ENCODE results near the gene MAP4K4. TPM values are rescaled to one million over a fixed set of nuclear protein-coding genes. Genes with fewer than 3 reads are reported as not detected.

MAP4K4 gene
- total RNA-seq, 2 donors from 2014 or later = 60.1 to 147 TPM

DNA sequence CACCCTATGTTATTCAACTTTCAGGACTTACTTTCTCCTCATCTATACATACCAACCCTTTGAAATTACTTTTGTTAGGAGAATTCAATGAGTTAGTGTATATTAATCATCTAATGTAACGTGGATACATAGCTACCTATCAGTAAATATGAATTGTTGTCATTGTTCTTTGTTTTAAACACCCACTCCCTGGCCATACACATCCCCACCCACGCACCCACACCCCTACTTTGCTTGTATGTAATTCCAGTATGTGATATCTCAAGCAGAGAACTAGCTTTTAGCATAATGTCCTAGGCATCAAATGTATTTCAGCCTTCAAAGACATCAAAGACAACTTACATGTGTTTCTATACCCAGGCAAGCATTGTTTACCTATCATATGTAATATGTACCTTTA lies 129.2 kb downstream of the MAP4K4 start:
- Histone ChIP-seq H3K27me3 (replicated peaks; ENCODE audit: insufficient read depth) (no peaks in the 10 kb centered on the region), H3K27ac (no peak overlapping the region), H3K4me3 (no peak overlapping the region), H3K4me1 (ENCODE audit: control insufficient read depth in 1 of 2, low read depth in 2 of 2) (peaks cover 19 to 50% of the 10 kb centered on the region in 2 donors), H3K9me3 (no peaks in the 10 kb centered on the region), H3K36me3 (peaks cover 6% of the 10 kb centered on the region)
- TF ChIP-seq, protein P1, sequence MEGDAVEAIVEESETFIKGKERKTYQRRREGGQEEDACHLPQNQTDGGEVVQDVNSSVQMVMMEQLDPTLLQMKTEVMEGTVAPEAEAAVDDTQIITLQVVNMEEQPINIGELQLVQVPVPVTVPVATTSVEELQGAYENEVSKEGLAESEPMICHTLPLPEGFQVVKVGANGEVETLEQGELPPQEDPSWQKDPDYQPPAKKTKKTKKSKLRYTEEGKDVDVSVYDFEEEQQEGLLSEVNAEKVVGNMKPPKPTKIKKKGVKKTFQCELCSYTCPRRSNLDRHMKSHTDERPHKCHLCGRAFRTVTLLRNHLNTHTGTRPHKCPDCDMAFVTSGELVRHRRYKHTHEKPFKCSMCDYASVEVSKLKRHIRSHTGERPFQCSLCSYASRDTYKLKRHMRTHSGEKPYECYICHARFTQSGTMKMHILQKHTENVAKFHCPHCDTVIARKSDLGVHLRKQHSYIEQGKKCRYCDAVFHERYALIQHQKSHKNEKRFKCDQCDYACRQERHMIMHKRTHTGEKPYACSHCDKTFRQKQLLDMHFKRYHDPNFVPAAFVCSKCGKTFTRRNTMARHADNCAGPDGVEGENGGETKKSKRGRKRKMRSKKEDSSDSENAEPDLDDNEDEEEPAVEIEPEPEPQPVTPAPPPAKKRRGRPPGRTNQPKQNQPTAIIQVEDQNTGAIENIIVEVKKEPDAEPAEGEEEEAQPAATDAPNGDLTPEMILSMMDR (IDR thresholded peaks at IDR 0.05) = no peak
- DNase-seq (ENCODE audit: low spot score) = no peak
- no peak for ATAC-seq (ENCODE audit: insufficient number of reproducible peaks, low FRiP score, low read depth)

DNA sequence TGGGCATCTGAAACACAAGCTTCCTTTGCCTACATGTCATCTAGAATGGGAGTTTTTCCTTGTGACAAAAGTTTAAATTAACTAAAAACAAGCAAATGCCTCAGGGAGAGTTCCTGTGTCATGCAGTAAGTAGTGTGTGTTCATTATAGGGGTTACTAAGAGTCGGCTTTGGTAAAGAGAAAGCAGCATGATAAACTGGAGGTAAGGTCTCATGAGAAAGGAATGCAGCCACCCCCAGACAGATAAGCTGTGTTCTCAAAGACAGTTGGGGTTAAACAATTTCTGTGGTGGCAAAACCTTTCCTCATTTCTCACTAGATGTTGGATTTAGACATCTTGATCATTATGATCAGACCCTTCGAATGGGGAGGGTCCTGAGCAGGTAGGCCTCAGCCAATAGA lies 129.7 kb downstream of the MAP4K4 start:
- no peaks in the 10 kb centered on the region for H3K9me3 ChIP-seq
- no peak overlapping the region for H3K27ac ChIP-seq
- no peak for ATAC-seq (ENCODE audit: insufficient number of reproducible peaks, low FRiP score, low read depth)
- TF ChIP-seq, protein P1 (IDR thresholded peaks at IDR 0.05) = no peak
- H3K36me3 ChIP-seq = peaks cover 6% of the 10 kb centered on the region
- no peaks in the 10 kb centered on the region for H3K27me3 ChIP-seq (replicated peaks; ENCODE audit: insufficient read depth)
- DNase-seq (ENCODE audit: low spot score) = no peak
- peaks cover 21 to 52% of the 10 kb centered on the region in 2 donors for H3K4me1 ChIP-seq (ENCODE audit: control insufficient read depth in 1 of 2, low read depth in 2 of 2)
- H3K4me3 ChIP-seq = no peak overlapping the region

DNA sequence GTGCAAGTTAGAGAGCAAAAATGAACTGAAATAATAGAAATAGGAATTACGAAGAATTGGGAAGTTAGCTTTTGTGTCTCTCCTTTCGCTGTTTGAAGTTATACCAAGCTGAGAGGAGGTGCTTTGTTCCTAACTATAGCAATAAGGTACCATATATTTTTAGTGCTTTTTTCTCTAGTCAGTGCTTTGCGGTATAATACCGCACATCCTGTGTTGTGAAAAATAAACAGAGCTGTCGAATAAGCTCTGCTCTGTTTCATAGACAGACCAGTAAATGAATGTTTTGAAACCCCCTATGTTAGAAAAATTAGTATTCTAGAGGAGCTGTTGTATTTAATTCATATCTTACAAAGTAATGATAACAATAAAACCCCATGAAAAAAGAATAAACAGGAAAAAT lies 130.8 kb downstream of the MAP4K4 start:
- Histone ChIP-seq H3K4me1 (ENCODE audit: control insufficient read depth in 1 of 2, low read depth in 2 of 2) (peaks cover 20 to 48% of the 10 kb centered on the region in 2 donors), H3K27ac (no peak overlapping the region), H3K4me3 (no peak overlapping the region), H3K36me3 (peaks cover 6% of the 10 kb centered on the region), H3K27me3 (replicated peaks; ENCODE audit: insufficient read depth) (no peaks in the 10 kb centered on the region), H3K9me3 (no peaks in the 10 kb centered on the region)
- ATAC-seq (ENCODE audit: insufficient number of reproducible peaks, low FRiP score, low read depth) (no peak), DNase-seq (ENCODE audit: low spot score) (no peak)
- TF ChIP-seq, protein P1 (IDR thresholded peaks at IDR 0.05) = no peak

DNA sequence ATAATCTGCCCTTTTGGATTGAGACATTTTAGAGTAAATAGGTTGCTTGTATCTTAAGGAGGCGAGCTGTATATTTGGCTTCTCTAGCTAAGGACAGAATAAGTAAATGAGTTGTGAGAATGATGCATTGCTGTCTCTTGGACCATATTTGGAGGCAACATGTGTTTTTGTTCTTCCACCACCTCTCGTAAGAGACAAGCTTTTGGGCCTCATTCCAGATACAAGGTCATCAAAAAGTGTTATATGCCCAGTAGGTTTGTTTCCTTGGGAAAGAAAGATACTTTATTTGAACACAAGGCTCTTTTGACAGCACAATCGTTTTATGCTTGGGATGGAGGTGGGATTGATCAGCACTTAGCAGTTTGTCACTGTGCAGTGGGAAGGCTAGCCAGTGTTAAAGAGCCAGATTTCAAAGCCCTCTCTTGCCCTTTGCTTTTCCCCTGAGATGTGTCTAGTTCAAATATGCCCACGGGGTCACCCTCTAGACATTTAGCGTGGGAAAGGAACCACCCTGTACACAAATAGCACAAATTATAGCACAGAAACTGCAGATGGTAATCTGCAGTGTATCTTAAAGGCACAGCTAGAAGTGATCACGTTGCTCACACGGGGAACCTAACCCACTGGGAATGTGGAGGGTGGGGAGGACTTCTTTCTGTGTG lies 131.3 kb downstream of the MAP4K4 start:
- no peak for DNase-seq (ENCODE audit: low spot score)
- Histone ChIP-seq H3K9me3 (no peaks in the 10 kb centered on the region), H3K4me3 (no peak overlapping the region), H3K27me3 (replicated peaks; ENCODE audit: insufficient read depth) (no peaks in the 10 kb centered on the region), H3K27ac (no peak overlapping the region), H3K36me3 (peaks cover 6% of the 10 kb centered on the region), H3K4me1 (ENCODE audit: control insufficient read depth in 1 of 2, low read depth in 2 of 2) (peaks cover 16 to 43% of the 10 kb centered on the region in 2 donors)
- no peak for ATAC-seq (ENCODE audit: insufficient number of reproducible peaks, low FRiP score, low read depth)
- TF ChIP-seq, protein P1 (IDR thresholded peaks at IDR 0.05) = no peak

DNA sequence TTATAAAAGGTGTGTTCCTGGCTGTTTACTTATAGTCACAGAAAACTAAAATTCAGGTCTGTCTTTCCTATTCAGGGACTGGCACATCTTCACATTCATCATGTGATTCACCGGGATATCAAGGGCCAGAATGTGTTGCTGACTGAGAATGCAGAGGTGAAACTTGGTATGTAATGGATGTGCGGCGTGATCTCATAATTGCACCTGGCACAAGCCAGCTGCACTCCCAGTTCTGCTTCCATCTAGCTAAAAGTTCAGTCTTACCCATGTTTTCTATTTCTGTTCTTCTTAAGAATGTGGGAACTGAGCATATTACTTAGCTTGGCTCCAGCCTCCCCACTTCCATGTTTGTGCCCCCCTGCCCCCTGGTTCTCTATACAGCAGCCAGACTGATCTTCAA lies 131.9 kb downstream of the MAP4K4 start:
- no peak for DNase-seq (ENCODE audit: low spot score)

More for the DNA sequence above, 131.9 kb downstream of the MAP4K4 start:
- Histone ChIP-seq H3K36me3 (peaks cover 6% of the 10 kb centered on the region), H3K4me3 (no peak overlapping the region), H3K4me1 (ENCODE audit: control insufficient read depth in 1 of 2, low read depth in 2 of 2) (peaks cover 16 to 43% of the 10 kb centered on the region in 2 donors), H3K9me3 (no peaks in the 10 kb centered on the region), H3K27me3 (replicated peaks; ENCODE audit: insufficient read depth) (no peaks in the 10 kb centered on the region), H3K27ac (no peak overlapping the region)
- TF ChIP-seq, protein P1 (IDR thresholded peaks at IDR 0.05) = no peak
- ATAC-seq (ENCODE audit: insufficient number of reproducible peaks, low FRiP score, low read depth) = no peak
